Liver (tissue), 3 donors: ENCODE data around the gene CCDC69.

Experiments
- ATF3 ChIP-seq: IDR thresholded peaks from 2 replicates; pipeline ENCODE4 v1.6.1; 2016; ENCODE audit warnings: antibody characterized with exemption
- CTCF ChIP-seq: fragments of 150-350 bp; IDR thresholded peaks from 2 replicates; pipeline ENCODE4 v1.5.1; 2017; ENCODE audit warnings: improper control_type of control experiment, low read depth, low read length; ENCODE audit not compliant: missing input control
- FOXA1 ChIP-seq: IDR thresholded peaks from 2 replicates; pipeline ENCODE4 v1.6.1; 2016; ENCODE audit warnings: antibody characterized with exemption
- HNF4G ChIP-seq: IDR thresholded peaks from 2 replicates; pipeline ENCODE4 v1.6.1; 2016; ENCODE audit warnings: antibody characterized with exemption
- JUND ChIP-seq, 2 donors: IDR thresholded peaks; 2 replicates each; pipeline ENCODE4 v1.6.1; 2016; ENCODE audit warnings: antibody characterized with exemption in 2 of 2
- MAX ChIP-seq: IDR thresholded peaks from 2 replicates; pipeline ENCODE4 v1.6.1; 2016; ENCODE audit warnings: antibody characterized with exemption
- NR2F2 ChIP-seq: IDR thresholded peaks from 2 replicates; pipeline ENCODE4 v1.6.1; 2016; ENCODE audit warnings: antibody characterized with exemption
- RAD21 ChIP-seq, 2 donors: IDR thresholded peaks; 2 replicates each; pipeline ENCODE4 v1.6.1; 2016; ENCODE audit warnings: antibody characterized with exemption in 2 of 2, mild to moderate bottlenecking in 2 of 2
- REST ChIP-seq: IDR thresholded peaks from 2 replicates; pipeline ENCODE4 v1.6.1; 2016; ENCODE audit warnings: antibody characterized with exemption, mild to moderate bottlenecking
- TAF1 ChIP-seq: conservative IDR thresholded peaks from 2 replicates; pipeline ENCODE4 v1.6.1; 2016; ENCODE audit warnings: antibody characterized with exemption, mild to moderate bottlenecking
- YY1 ChIP-seq: IDR thresholded peaks from 2 replicates; pipeline ENCODE4 v1.6.1; 2016; ENCODE audit warnings: antibody characterized with exemption, mild to moderate bottlenecking
- donor health status: healthy.
- donor health status: healthy.

- no peak for TF ChIP-seq CTCF
- no peak for TF ChIP-seq MAX
- TF ChIP-seq JUND (IDR thresholded peaks at IDR 0.05), result no peak
- TF ChIP-seq FOXA1, result no peak
- no peak for TF ChIP-seq TAF1
- no peak for TF ChIP-seq ATF3
- no peak for TF ChIP-seq YY1
- TF ChIP-seq HNF4G, result no peak
- TF ChIP-seq RAD21 (IDR thresholded peaks at IDR 0.05), result no peak
- TF ChIP-seq NR2F2, result no peak
- no peak for TF ChIP-seq REST
Measured at GRCh38 chr5:151271336-151271735, 47.4 kb upstream of the CCDC69 start.
